CD4-positive, alpha-beta T cell treated with Interleukin-1 beta for 1 hour (primary cell): ENCODE results near the gene A4GALT.
A peak's percentile ranks its signal among the peaks of the same experiment; 100 is the strongest.
"Not testable (repeated sequence)": the region's sequence is repeated elsewhere in the genome, so short reads cannot be mapped to it uniquely, and the experiment has no call there.

Source experiments
- DNase-seq, 2 donors: peaks; one replicate each; pipeline ENCODE4 v3.0.0-alpha.2; 2020 to 2022

A4GALT gene

GRCh38 chr22:42679691-42680090 lies 41.0 kb downstream of the A4GALT start:
- DNase-seq, result no peak

- no peak for DNase-seq
Observed at GRCh38 chr22:42678894-42679293, 41.8 kb downstream of the A4GALT start.

- not testable (repeated sequence) for DNase-seq
Observed at GRCh38 chr22:42677936-42678335, 42.7 kb downstream of the A4GALT start.

- no peak for DNase-seq
Observed at GRCh38 chr22:42676059-42676607, 44.5 kb downstream of the A4GALT start.

GRCh38 chr22:42673898-42674401 lies 46.7 kb downstream of the A4GALT start:
- no peak for DNase-seq

- DNase-seq, result not testable (repeated sequence)
Observed at GRCh38 chr22:42673071-42673470, 47.6 kb downstream of the A4GALT start.

GRCh38 chr22:42670921-42671709 lies 49.6 kb downstream of the A4GALT start:
- peak in 1 of 2 donors; percentile 6 for DNase-seq

- DNase-seq, result no peak
Observed at GRCh38 chr22:42670046-42670445, 50.6 kb downstream of the A4GALT start.

GRCh38 chr22:42666393-42666792 lies 54.3 kb downstream of the A4GALT start:
- DNase-seq, result not testable (repeated sequence)

GRCh38 chr22:42664976-42665831 lies 55.5 kb downstream of the A4GALT start:
- no peak for DNase-seq

GRCh38 chr22:42661985-42662831 lies 58.5 kb downstream of the A4GALT start:
- DNase-seq, result peak; percentile 72 to 80

GRCh38 chr22:42656578-42656977 lies 64.1 kb downstream of the A4GALT start:
- no peak for DNase-seq

- DNase-seq, result peak in 1 of 2 donors; percentile 74
Observed at GRCh38 chr22:42655693-42656092, 65.0 kb downstream of the A4GALT start.

GRCh38 chr22:42654436-42655073 lies 66.1 kb downstream of the A4GALT start:
- DNase-seq, result no peak

GRCh38 chr22:42653999-42654398 lies 66.7 kb downstream of the A4GALT start:
- no peak for DNase-seq

GRCh38 chr22:42651134-42651533 lies 69.5 kb downstream of the A4GALT start:
- DNase-seq, result no peak

GRCh38 chr22:42649246-42650099 lies 71.2 kb downstream of the A4GALT start, which contains the start of gene CYB5R3:
TSS of gene CYB5R3 (minus strand) at chr22:42649392. CDS start at chr22:42649315, 77 bp downstream.
- DNase-seq, result peak; percentile 78 to 79

GRCh38 chr22:42648368-42649245 lies 72.1 kb downstream of the A4GALT start:
- peak; percentile 38 to 47 for DNase-seq

GRCh38 chr22:42648017-42648367 lies 72.7 kb downstream of the A4GALT start:
- DNase-seq, result no peak
